ENCODE results near the gene SIX2. TPM values are rescaled to one million over a fixed set of nuclear protein-coding genes. Genes with fewer than 3 reads are reported as not detected.

Gene SIX2
- total RNA-seq, 2 donors from 2014 or later: 0.33 to 1.3 TPM

DNA sequence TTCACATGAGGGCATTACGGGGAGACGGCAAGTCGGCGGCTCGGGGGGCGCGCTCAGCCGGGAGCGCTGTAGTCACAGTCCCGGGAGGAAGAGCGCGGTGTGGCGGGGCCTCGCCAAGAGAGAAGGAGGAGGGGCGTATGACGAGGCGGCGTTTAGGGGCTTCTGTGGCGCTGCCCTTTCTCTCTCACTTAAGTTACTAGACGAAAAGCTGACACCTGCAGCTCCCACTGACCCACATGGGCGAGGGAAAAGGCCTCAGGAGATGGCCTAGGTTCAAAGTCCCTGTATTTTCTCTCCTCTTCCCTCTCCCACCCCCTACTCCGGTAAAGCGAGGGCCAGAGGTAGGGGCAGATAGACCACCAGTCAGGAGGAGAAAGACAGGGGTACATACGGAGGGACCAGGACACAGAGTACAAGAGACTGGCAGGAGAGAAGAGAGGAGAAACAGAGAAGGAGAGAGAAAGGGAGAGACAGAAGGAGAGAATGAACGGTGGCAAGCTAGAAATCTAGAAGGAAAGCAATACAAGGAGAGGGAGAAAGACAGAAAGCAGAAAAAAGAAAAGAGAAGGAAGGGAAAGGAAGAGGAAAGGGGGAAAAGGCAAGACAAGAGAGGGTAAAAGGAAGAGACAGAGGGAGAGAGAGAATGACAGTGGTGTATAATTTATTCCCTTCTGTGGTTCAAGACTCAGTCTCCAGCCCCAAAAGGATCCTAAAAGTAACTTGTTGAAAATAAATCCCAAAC, 3.8 kb downstream of the SIX2 start:
- intact Hi-C loops (cut with DNase I): no loop called here
- DNase-seq (ENCODE audit: low spot score): peak; percentile 68

DNA sequence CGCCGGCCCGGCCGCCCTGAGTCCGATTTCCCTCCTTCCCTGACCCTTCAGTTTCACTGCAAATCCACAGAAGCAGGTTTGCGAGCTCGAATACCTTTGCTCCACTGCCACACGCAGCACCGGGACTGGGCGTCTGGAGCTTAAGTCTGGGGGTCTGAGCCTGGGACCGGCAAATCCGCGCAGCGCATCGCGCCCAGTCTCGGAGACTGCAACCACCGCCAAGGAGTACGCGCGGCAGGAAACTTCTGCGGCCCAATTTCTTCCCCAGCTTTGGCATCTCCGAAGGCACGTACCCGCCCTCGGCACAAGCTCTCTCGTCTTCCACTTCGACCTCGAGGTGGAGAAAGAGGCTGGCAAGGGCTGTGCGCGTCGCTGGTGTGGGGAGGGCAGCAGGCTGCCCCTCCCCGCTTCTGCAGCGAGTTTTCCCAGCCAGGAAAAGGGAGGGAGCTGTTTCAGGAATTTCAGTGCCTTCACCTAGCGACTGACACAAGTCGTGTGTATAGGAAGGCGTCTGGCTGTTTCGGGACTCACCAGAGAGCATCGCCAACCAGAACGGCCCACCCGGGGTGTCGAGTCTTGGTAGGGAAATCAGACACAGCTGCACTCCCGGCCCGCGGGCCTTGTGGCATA, 4.6 kb downstream of the SIX2 start:
- intact Hi-C loops (cut with DNase I): no loop called here
- DNase-seq (ENCODE audit: low spot score): peak; percentile 76

DNA sequence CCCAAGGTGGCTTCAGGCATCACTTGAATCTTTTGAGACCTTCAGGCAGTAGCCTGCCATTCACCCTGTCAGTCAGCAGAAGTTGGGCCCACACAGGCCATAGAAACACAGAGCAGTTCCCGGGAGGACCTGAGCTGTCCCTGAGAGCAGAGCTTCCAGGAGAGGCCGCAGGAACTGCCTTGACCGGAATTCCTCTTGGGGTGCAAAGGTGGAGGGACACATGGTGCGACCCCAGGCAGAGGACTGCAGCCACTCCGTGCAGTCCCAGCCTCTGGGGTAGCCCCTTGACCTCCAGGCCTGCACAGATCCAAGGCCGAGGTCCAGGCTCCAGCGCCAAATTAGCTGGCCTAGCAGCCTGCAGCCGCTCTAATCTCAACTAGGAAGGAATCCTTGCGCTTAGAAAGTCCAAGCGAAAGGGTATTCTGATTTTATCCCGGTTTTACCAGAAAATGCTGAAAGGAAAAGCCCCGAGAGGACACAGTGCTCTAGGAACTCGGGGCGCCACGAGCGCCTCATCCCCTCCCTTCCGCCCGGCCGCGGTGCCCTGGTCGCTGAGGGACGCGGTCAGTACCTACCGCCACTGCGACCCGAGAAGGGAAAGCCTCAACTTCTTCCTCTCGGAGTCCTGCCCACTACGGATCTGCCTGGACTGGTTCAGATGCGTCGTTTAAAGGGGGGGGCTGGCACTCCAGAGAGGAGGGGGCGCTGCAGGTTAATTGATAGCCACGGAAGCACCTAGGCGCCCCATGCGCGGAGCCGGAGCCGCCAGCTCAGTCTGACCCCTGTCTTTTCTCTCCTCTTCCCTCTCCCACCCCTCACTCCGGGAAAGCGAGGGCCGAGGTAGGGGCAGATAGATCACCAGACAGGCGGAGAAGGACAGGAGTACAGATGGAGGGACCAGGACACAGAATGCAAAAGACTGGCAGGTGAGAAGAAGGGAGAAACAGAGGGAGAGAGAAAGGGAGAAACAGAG, 5.4 kb downstream of the SIX2 start:
- intact Hi-C loops (cut with DNase I): no loop called here
- peak; percentile 76 for DNase-seq (ENCODE audit: low spot score)

DNA sequence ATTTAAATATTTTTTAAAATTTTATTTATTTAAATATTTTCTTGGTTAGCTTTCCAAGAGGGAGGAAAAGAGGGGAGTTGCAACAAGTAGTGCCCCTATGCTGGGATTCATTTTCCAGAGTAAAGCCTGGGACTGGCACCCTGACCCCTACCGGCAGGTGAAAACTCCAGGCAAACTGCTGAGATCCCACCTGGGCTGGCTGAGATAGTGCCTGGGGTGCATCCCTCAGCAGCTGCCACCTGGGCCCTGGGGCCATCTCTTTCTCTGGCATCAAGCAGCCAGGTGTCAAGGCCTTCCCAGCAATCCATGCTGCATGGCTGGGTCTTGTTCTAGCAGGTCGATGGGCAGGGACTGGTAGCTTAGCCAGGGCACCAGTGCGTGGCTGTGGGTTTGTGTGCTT, 6.6 kb downstream of the SIX2 start:
- intact Hi-C loops (cut with DNase I): no loop called here
- peak; percentile 54 for DNase-seq (ENCODE audit: low spot score)

DNA sequence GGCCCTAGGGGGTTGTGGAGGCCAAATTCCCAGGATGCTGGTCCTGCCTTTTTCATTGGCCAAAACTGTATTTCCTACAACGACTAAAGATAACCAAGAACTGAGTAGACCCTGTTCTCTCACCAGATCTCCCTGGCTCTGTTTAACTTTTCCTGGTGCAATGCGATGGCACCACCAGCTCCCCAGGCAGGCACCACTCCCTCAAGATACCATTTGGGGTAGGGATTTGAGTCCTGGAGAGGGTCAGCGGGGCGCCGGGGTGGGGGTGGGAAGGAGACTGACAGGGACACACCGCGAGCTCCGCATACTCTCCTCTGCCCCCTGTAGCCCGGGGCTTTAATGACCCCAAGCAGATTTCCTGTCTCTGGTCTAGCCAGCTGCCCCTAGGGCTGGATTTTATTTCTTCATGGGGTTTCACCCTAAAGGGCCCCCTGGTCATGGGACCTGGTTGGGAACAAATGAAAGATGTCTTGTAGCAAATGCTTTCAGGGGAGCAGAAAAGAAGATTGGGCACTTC, 7.3 kb downstream of the SIX2 start:
- no peak for DNase-seq (ENCODE audit: low spot score)
- intact Hi-C loops (cut with DNase I): loop anchor here in 1 of 2 donors (1.0 kb wide), 1 partner anchor 22 kb away; no protein-coding TSS in a partner anchor

DNA sequence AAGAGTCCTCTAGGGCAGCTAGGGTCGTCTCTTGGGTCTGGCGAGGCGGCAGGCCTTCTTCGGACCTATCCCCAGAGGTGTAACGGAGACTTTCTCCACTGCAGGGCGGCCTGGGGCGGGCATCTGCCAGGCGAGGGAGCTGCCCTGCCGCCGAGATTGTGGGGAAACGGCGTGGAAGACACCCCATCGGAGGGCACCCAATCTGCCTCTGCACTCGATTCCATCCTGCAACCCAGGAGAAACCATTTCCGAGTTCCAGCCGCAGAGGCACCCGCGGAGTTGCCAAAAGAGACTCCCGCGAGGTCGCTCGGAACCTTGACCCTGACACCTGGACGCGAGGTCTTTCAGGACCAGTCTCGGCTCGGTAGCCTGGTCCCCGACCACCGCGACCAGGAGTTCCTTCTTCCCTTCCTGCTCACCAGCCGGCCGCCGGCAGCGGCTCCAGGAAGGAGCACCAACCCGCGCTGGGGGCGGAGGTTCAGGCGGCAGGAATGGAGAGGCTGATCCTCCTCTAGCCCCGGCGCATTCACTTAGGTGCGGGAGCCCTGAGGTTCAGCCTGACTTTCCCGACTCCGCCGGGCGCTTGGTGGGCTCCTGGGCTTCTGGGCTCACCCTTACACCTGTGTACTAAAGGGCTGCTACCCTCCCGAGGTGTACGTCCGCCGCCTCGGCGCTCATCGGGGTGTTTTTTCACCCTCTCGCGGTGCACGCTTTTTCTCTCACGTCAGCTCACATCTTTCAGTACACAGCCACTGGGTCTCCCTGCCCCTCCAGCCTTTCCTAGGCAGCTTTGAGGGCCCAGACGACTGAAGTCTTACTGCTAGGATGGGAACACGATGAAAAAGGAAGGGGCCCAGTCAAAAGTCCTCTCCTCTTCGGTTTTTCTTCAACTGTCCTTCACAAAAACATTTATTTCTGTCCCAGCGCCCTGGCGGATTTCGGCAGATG, 8.1 kb downstream of the SIX2 start:
- DNase-seq (ENCODE audit: low spot score): no peak
- intact Hi-C loops (cut with DNase I): loop anchor here in 1 of 2 donors (1.0 kb wide), 1 partner anchor 21 kb away; no protein-coding TSS in a partner anchor

DNA sequence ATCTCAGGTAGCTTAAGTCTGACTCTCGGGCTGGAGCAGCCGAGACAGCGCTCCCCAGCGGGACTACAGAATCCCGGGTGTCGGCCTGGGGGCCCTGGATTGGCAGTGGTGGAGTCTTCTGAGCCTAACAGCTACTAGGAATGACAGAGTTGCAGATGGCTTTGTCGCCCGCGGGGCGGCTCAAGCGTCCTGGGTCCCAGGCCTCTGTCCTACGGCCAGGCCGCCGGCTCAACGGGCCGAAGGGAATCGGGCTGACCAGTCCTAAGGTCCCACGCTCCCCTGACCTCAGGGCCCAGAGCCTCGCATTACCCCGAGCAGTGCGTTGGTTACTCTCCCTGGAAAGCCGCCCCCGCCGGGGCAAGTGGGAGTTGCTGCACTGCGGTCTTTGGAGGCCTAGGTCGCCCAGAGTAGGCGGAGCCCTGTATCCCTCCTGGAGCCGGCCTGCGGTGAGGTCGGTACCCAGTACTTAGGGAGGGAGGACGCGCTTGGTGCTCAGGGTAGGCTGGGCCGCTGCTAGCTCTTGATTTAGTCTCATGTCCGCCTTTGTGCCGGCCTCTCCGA, 8.8 kb downstream of the SIX2 start:
- no peak for DNase-seq (ENCODE audit: low spot score)
- intact Hi-C loops (cut with DNase I): no loop called here

DNA sequence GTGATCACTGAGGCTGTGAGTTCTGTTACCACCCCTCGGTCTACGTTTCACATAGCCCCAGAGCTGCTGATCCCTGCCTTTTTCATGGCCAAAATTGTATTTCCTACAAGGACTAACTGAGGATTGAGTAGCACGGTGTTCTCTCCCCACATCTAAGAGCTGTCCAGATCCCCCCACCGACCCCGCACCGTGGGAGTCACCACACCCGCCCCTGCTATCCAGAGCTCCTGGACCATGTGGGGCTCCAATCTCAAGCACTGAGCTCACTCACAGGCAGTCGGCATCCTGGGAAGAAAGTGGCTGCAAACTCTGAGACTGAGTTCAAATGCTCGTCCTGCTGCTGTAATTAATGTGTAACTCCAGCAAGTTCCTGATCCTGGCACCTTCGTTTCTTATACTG, 9.7 kb downstream of the SIX2 start:
- DNase-seq (ENCODE audit: low spot score): no peak
- intact Hi-C loops (cut with DNase I): no loop called here

DNA sequence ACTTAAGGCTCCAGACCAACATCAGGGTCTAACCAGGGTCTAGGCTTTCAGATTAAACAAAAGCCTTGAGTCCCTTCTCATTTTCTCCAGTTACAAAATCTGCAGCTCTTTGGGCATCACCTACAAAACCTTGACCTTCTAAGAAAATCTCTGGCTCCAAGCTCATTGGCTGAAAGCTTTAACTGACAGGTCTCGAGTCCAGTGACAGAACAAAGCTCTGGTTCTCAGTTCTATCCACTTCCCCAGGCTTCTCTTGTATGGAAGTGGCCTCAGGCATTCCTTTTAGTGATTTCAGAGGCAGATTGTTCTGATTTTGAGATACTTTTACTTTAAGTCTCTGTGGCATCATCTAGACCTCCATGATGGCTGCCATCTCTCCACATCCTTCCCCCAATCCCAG, 11.3 kb downstream of the SIX2 start:
- intact Hi-C loops (cut with DNase I): no loop called here
- no peak for DNase-seq (ENCODE audit: low spot score)

DNA sequence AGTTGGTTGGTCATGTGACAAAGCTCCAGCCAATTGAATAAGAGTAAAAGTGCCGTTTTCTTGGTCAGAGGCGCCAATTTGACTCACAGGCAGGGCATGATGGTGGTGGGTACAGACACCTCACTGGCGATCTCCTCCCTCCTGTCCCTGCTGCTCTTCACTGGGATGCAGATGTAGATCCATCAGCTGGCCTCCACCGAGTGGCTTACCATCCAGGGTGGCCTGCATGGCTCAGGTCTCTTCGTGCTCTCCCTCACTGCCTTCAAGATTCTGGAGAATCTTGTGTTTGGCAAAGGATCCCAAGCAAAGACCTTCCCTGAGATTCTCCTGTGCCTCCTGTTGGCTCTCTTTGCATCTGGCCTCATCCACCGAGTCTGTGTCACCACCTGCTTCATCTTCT, 12.9 kb downstream of the SIX2 start:
- DNase-seq (ENCODE audit: low spot score): no peak
- intact Hi-C loops (cut with DNase I): no loop called here

DNA sequence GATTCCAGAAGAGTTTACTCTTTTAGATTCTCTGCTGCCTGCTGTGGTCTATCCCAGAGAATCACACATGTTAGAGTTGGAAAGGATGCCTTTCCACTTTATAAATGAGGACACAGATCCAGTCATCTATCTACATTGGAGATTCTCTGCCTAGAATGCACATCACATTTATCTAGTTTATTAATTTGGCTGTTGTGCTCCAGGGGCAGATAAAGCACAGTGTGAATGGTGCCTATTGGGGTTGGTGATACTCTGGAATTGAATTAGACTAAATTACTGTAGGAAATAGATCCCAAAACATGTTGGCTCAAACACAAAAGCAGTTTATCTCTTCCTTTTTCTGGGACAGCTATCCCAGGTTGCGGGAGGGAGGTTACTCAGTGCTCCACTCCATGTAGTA, 14.9 kb downstream of the SIX2 start:
- intact Hi-C loops (cut with DNase I): no loop called here
- no peak for DNase-seq (ENCODE audit: low spot score)

DNA sequence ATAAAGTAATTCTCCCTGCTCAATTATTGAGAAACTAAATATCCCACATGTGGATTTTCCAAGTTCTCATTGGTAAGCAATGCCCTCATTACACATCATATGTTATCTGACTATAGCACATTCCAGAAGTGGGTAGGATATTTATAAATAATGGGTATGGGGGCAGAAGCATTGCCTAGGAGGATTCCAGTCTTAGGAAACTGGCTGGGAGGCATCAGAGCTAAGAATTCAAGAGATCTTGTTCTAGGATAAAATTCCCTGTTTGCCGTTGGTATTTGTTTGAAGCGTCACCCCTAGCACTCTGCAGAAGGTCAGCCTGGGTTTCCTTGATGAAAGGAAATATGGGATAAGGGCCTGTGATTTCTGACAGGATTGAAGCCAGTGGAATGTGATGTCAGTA, 20.1 kb downstream of the SIX2 start:
- no peak for DNase-seq (ENCODE audit: low spot score)
- intact Hi-C loops (cut with DNase I): no loop called here

DNA sequence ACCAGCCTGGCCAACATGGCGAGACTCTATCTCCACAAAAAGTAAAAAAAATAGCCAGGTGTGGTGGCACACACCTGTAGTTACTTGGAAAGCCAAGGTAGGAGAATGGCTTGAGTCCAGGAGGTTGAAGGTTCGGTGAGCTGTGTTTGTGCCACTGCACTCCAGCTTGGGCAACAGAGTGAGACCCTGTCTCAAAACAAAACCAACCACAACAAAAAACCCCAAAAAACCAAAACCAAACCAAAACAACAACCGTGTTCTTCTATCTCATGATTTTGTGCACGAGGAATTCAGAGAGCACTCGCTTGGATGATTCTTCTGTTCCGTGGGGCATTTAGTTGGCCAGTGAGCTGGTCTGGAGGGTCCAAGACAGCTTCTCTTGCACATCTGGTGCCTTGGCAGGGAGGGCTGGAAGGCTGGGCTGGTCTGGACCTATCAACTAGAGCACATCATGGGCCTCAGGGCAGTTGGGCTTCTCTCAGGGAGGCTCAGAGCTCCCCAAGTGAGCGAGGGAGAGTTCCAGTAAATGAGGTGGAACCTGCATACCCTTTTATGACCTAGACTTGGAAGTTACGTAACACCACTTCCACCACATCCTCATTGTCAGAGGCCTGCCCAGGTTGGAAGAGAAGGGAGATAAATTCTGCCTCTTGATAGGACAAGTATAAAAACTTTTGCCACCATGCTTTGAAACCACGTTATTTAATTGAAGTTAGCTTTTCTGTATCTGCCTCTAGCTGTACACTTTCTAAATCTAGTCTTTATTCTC, 25.2 kb downstream of the SIX2 start:
- DNase-seq (ENCODE audit: low spot score): no peak
- intact Hi-C loops (cut with DNase I): loop anchor here (5.0 kb wide), 2 partner anchors 508 to 513 kb away; no protein-coding TSS in a partner anchor

DNA sequence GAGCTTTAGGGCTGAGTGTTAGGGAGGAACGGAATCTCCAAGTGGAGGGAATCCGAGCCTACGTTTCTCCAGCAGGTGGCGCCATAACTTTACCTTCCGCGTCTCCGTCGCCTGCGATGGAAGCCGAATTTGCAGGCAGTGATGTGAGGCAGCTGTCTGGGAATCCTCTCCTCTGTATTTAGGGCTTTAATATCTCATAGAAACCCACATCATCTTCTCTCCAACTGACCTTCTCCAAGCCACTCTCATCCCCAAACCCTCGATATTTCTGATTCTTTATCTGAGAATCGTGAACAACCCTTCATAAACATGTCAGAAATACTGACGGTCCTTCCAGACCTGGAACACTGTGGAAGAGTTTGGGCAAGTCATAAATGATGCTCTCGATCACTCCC, 27.5 kb downstream of the SIX2 start:
- intact Hi-C loops (cut with DNase I): loop anchor here (5.0 kb wide), 2 partner anchors 511 to 516 kb away; no protein-coding TSS in a partner anchor
- DNase-seq (ENCODE audit: low spot score): peak; percentile 92

DNA sequence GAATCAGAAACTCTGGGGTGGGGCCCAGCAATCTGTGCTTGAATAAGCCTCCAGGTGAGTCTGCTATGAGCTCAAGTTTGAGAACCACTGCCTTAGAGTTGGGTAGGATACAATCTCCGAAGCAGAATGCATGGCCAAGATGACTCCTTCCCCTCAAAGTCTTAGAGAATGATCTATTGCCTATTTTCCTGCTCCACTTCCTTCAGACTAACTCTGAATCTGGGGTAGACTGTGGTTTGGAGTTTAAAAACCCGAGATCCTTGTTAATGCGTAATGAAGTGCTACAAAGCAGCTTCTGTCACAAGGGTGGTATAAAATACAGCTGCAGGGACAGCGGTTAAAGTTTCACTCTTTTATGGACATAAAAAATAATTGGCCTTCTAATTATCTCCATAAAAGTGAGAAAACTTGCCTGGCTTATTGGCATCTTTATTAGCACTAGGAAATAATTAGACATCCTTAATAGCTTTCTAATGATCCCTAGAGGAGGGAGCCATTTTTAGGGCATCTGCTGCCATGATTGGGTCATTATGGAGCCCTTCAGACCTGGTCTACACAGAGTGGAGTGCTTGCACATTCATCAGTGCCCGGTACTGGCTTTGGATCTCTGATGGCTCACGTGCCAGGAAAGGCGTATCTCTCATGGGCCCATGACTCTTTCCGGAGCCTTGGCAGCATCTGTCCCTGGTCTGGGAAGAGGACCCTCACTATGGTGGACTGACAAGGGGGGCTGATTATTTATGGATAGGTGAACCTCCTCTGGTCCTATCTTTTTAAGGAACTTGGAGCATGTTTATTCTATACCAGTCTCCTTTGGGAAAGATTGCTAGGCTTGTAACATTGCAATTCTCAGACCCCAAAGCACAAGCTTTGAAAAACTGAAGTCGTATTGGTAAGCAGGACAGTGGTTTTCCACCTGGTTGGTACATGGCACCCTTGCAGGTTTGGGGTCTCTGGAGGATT, 28.2 kb downstream of the SIX2 start:
- intact Hi-C loops (cut with DNase I): loop anchor here (1.0 to 5.0 kb wide), 3 partner anchors 20 to 516 kb away; no protein-coding TSS in a partner anchor
- peak; percentile 23 for DNase-seq (ENCODE audit: low spot score)

DNA sequence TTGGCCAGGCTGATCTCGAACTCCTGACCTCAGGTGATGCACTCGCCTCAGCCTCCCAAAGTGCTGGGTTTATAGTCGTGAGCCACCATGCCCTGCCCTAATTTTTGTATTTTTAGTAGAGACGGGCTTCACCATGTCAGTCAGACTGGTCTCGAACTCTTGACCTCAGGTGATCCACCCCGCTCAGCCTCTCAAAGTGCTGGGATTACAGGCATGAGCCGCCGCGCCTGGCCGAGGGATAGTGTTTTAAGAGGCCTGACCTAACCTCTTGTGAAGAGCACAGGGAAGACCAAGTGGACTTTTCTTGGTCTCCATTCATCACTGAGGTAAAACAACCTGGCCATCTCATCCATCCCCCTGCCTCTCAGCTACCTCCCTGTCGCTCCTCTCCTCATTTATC, 29.7 kb downstream of the SIX2 start:
- intact Hi-C loops (cut with DNase I): no loop called here
- DNase-seq (ENCODE audit: low spot score): peak; percentile 35

Measured in posterior vena cava (tissue), 2 donors.